GM23338 (cell line): Measurements from ENCODE around the gene CD59. TPM values are rescaled to one million over a fixed set of nuclear protein-coding genes. Genes with fewer than 3 reads are reported as not detected.

Experiments used
- ATAC-seq: fragments of 200-7000 bp; cut with Tn5 transposase; 3 replicates; pipeline ENCODE4 v1.9.1; 2020
- DNase-seq: peaks from one replicate; pipeline ENCODE4 v3.0.0-alpha.2; 2015; ENCODE audit warnings: low spot score
- H2AFZ ChIP-seq: fragments of 200-600 bp; sonication (generic); 2 replicates; pipeline ENCODE4 v1.8.0; 2016; ENCODE audit warnings: antibody characterized with exemption, mild to moderate bottlenecking, moderate library complexity
- H3F3A ChIP-seq: fragments of 200-600 bp; sonication (generic); replicated peaks from 2 replicates; pipeline ENCODE4 v1.8.0; 2017; ENCODE audit warnings: antibody characterized with exemption, mixed run types, low read depth
- H3K27ac ChIP-seq: fragments of 200-600 bp; sonication (generic); 2 replicates; pipeline ENCODE4 v1.6.1; 2016; ENCODE audit warnings: low read depth
- H3K27me3 ChIP-seq: fragments of 200-600 bp; sonication (generic); 2 replicates; pipeline ENCODE4 v1.8.0; 2016; ENCODE audit warnings: mild to moderate bottlenecking, mixed run types, moderate library complexity; ENCODE audit not compliant: insufficient read depth
- H3K36me3 ChIP-seq: fragments of 200-600 bp; sonication (generic); 2 replicates; pipeline ENCODE4 v1.8.0; 2016; ENCODE audit warnings: mild to moderate bottlenecking; ENCODE audit not compliant: insufficient read depth
- H3K4me1 ChIP-seq: fragments of 200-600 bp; sonication (generic); 2 replicates; pipeline ENCODE4 v1.8.0; 2016; ENCODE audit warnings: mild to moderate bottlenecking, moderate library complexity; ENCODE audit not compliant: insufficient read depth
- H3K4me2 ChIP-seq: fragments of 200-600 bp; sonication (generic); 2 replicates; pipeline ENCODE4 v1.7.1; 2017; ENCODE audit warnings: mixed run types
- H3K4me3 ChIP-seq: fragments of 200-600 bp; sonication (generic); 2 replicates; pipeline ENCODE4 v1.6.1; 2016; ENCODE audit warnings: mixed run types
- H3K79me2 ChIP-seq: fragments of 200-600 bp; sonication (generic); replicated peaks from 2 replicates; pipeline ENCODE4 v1.8.0; 2017; ENCODE audit warnings: mild to moderate bottlenecking; ENCODE audit not compliant: insufficient read depth
- H3K9me2 ChIP-seq: fragments of 200-600 bp; sonication (generic); 2 replicates; pipeline ENCODE4 v1.8.0; 2017; ENCODE audit not compliant: insufficient read depth
- H4K20me1 ChIP-seq: fragments of 200-600 bp; sonication (generic); replicated peaks from 2 replicates; pipeline ENCODE4 v1.8.0; 2017; ENCODE audit warnings: mild to moderate bottlenecking; ENCODE audit not compliant: insufficient read depth
- H3K27ac Mint-ChIP-seq: 2 replicates; pipeline ENCODE4 v1.8.0; 2020; ENCODE audit warnings: inconsistent platforms, mild to moderate bottlenecking, moderate library complexity, mixed read lengths
- H3K27me3 Mint-ChIP-seq: 3 replicates; pipeline ENCODE4 v1.8.0; 2022; ENCODE audit warnings: low read depth, mild to moderate bottlenecking, moderate library complexity, mixed read lengths, inconsistent platforms; ENCODE audit not compliant: insufficient read depth, poor library complexity
- H3K36me3 Mint-ChIP-seq: 3 replicates; pipeline ENCODE4 v1.8.0; 2021; ENCODE audit warnings: low read depth, mild to moderate bottlenecking, inconsistent platforms, moderate library complexity, mixed read lengths
- H3K4me1 Mint-ChIP-seq: 3 replicates; pipeline ENCODE4 v1.8.0; 2020; ENCODE audit warnings: mild to moderate bottlenecking, inconsistent platforms, mixed read lengths
- H3K4me3 Mint-ChIP-seq: 3 replicates; pipeline ENCODE4 v1.8.0; 2021; ENCODE audit warnings: moderate library complexity, mild to moderate bottlenecking, inconsistent platforms, mixed read lengths
- H3K9me3 Mint-ChIP-seq: 3 replicates; pipeline ENCODE4 v1.8.0; 2020; ENCODE audit warnings: moderate library complexity, mild to moderate bottlenecking, inconsistent platforms, mixed read lengths
- polyA plus RNA-seq: library from polyadenylated mRNA; unstranded; fragments of >200 nt; fragmentation: Nextera tagmentation; extraction: Ambion mirVana; gene quantifications from 2 replicates; pipeline ENCODE4 v1.2.1, GENCODE V29; 2016
- total RNA-seq: library from RNA; depleted of rRNA; stranded (reverse); fragments of >200 nt; shearing (Covaris generic); gene quantifications from 2 replicates; pipeline ENCODE4 v1.2.3, GENCODE V29; 2014
- TF ChIP-seq, protein P1 (sequence below): fragments of 250-450 bp; sonication (Bioruptor Pico); IDR thresholded peaks from 2 replicates; pipeline ENCODE4 v1.5.0; 2020; ENCODE audit warnings: mild to moderate bottlenecking, moderate library complexity
- TF ChIP-seq, protein P2 (sequence below), 2 experiments: fragments of 200-600 bp in 1 of 2; sonication (generic) in 1 of 2; conservative IDR thresholded peaks; 2 replicates each; pipeline versions ENCODE4 v1.5.1 to v1.6.1; 2016 to 2017; ENCODE audit warnings: antibody characterized with exemption in 2 of 2, low read depth in 2 of 2, mild to moderate bottlenecking in 2 of 2, moderate library complexity in 1 of 2

Gene CD59
- total and polyA plus RNA-seq, 2 experiments from 2014 or later, result 41.5 to 86.6 TPM

DNA sequence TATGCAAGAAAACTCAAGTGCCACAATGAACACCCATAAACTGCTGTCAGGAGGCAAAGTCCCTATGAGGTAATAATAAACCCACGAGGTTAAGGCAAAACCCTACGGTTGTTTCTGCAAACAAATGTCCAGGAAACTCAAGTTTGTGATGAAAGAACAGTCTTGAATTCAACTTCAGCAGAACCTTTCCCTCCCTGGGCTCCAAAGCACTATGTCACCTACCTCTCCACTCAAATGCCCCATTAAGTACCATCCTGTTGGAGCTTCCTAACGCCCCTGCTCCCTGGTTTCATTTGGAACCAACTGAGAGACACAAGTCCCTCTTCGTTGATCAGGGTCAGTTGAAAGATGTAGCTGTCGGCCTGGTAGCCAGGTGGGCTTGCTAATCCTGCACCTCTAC is 33.0 kb downstream of the CD59 start (continued):
- TF ChIP-seq, protein P1, sequence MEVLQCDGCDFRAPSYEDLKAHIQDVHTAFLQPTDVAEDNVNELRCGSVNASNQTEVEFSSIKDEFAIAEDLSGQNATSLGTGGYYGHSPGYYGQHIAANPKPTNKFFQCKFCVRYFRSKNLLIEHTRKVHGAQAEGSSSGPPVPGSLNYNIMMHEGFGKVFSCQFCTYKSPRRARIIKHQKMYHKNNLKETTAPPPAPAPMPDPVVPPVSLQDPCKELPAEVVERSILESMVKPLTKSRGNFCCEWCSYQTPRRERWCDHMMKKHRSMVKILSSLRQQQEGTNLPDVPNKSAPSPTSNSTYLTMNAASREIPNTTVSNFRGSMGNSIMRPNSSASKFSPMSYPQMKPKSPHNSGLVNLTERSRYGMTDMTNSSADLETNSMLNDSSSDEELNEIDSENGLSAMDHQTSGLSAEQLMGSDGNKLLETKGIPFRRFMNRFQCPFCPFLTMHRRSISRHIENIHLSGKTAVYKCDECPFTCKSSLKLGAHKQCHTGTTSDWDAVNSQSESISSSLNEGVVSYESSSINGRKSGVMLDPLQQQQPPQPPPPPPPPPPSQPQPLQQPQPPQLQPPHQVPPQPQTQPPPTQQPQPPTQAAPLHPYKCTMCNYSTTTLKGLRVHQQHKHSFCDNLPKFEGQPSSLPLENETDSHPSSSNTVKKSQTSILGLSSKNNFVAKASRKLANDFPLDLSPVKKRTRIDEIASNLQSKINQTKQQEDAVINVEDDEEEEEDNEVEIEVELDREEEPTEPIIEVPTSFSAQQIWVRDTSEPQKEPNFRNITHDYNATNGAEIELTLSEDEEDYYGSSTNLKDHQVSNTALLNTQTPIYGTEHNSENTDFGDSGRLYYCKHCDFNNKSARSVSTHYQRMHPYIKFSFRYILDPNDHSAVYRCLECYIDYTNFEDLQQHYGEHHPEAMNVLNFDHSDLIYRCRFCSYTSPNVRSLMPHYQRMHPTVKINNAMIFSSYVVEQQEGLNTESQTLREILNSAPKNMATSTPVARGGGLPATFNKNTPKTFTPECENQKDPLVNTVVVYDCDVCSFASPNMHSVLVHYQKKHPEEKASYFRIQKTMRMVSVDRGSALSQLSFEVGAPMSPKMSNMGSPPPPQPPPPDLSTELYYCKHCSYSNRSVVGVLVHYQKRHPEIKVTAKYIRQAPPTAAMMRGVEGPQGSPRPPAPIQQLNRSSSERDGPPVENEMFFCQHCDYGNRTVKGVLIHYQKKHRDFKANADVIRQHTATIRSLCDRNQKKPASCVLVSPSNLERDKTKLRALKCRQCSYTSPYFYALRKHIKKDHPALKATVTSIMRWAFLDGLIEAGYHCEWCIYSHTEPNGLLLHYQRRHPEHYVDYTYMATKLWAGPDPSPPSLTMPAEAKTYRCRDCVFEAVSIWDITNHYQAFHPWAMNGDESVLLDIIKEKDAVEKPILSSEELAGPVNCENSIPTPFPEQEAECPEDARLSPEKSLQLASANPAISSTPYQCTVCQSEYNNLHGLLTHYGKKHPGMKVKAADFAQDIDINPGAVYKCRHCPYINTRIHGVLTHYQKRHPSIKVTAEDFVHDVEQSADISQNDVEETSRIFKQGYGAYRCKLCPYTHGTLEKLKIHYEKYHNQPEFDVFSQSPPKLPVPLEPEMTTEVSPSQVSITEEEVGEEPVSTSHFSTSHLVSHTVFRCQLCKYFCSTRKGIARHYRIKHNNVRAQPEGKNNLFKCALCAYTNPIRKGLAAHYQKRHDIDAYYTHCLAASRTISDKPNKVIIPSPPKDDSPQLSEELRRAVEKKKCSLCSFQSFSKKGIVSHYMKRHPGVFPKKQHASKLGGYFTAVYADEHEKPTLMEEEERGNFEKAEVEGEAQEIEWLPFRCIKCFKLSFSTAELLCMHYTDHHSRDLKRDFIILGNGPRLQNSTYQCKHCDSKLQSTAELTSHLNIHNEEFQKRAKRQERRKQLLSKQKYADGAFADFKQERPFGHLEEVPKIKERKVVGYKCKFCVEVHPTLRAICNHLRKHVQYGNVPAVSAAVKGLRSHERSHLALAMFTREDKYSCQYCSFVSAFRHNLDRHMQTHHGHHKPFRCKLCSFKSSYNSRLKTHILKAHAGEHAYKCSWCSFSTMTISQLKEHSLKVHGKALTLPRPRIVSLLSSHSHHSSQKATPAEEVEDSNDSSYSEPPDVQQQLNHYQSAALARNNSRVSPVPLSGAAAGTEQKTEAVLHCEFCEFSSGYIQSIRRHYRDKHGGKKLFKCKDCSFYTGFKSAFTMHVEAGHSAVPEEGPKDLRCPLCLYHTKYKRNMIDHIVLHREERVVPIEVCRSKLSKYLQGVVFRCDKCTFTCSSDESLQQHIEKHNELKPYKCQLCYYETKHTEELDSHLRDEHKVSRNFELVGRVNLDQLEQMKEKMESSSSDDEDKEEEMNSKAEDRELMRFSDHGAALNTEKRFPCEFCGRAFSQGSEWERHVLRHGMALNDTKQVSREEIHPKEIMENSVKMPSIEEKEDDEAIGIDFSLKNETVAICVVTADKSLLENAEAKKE (CRISPR knock-in tag), result no peak

GRCh38 chr11:33701302-33702230 is 34.7 kb downstream of the CD59 start:
- Histone ChIP-seq H3K4me1 (peaks cover 25% of the 10 kb centered on the region), H3K4me2 (peak overlapping the region; percentile 82), H3K27me3 (peaks cover 10% of the 10 kb centered on the region), H4K20me1 (no peaks in the 10 kb centered on the region), H3F3A (no peaks in the 10 kb centered on the region), H3K27ac (peak overlapping the region; percentile 79; the same call in 1 of the 2 replicates), H3K36me3 (no peaks in the 10 kb centered on the region), H3K4me3 (peak overlapping the region; percentile 76), H2AFZ (peak overlapping the region; percentile 98), H3K79me2 (no peaks in the 10 kb centered on the region), H3K9me2 (0 out of 2 replicates have a peak, but pooled peaks cover 4% of the 10 kb centered on the region)
- no peaks in the 10 kb centered on the region for H3K36me3 Mint-ChIP-seq
- peaks cover 12% of the 10 kb centered on the region for H3K27me3 Mint-ChIP-seq
- TF ChIP-seq, protein P2, sequence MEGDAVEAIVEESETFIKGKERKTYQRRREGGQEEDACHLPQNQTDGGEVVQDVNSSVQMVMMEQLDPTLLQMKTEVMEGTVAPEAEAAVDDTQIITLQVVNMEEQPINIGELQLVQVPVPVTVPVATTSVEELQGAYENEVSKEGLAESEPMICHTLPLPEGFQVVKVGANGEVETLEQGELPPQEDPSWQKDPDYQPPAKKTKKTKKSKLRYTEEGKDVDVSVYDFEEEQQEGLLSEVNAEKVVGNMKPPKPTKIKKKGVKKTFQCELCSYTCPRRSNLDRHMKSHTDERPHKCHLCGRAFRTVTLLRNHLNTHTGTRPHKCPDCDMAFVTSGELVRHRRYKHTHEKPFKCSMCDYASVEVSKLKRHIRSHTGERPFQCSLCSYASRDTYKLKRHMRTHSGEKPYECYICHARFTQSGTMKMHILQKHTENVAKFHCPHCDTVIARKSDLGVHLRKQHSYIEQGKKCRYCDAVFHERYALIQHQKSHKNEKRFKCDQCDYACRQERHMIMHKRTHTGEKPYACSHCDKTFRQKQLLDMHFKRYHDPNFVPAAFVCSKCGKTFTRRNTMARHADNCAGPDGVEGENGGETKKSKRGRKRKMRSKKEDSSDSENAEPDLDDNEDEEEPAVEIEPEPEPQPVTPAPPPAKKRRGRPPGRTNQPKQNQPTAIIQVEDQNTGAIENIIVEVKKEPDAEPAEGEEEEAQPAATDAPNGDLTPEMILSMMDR (conservative IDR thresholded peaks at IDR 0.05; ENCODE audit: low read depth in 2 of 2), result no peak
- peak overlapping the region; percentile 81 for H3K4me3 Mint-ChIP-seq
- peak overlapping the region; percentile 65; the same call in 1 of the 2 replicates for H3K27ac Mint-ChIP-seq
- no peaks in the 10 kb centered on the region; the same call in 2 of the 3 replicates for H3K9me3 Mint-ChIP-seq
- H3K4me1 Mint-ChIP-seq, result peaks cover 25% of the 10 kb centered on the region; the same call in 2 of the 3 replicates
- no peak for ATAC-seq
- DNase-seq, result no peak
